ENCODE measurements around the gene ARRDC4.
A peak's percentile ranks its signal among the peaks of the same experiment; 100 is the strongest.
"Not testable (repeated sequence)": the region's sequence is repeated elsewhere in the genome, so short reads cannot be mapped to it uniquely, and the experiment has no call there.

Gene ARRDC4

DNA sequence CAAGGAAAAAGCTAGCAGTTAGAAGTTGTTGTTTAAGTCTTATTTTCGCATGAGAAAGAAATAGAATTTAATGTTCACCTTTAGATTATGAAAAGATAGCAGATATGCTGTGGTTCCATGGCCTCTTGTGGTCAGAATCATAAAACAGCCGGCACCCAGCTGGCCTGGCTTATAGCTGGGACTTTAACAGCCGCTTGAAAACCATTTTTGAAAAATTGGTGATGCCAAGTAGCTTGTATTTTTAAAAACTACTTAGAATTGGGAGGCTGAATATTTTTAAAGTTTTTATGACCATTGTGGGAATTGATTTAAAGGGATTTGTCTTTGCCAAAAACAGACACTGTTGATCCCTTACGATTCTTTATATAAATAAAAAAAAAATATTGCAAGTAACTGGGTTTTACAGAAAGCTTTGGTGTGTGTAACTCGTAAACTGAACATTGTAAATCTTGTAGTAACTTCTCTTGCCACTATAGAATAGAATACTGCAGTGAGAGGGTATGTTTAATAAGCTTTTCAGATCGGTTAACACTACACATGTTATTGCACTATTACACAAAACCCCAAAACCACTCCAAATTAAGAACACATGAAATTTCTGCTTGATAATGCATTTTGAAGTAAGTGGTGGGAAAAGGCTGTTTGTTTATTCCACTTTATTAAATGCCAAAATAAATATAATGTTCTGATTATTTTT, 6.6 kb downstream of the ARRDC4 start:
- DNase-seq, result no peak

DNA sequence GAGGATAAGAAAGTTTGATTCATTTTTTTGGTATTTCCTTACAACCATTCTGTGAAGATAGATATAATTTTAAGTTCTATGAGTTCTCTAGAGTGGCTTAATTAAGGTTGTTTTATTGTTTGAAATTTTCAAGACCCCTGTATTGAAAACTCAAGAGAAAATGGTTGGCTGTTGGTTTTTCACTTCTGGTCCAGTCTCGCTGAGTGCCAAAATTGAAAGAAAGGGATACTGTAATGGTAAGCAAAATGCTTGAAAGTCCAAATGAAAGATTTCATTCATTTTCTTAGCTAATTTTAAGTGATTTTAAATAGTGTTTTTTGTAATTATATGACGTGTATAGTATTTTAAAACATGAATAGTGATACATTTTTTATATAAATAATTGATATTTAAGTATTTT, 7.4 kb downstream of the ARRDC4 start:
- DNase-seq, result no peak

DNA sequence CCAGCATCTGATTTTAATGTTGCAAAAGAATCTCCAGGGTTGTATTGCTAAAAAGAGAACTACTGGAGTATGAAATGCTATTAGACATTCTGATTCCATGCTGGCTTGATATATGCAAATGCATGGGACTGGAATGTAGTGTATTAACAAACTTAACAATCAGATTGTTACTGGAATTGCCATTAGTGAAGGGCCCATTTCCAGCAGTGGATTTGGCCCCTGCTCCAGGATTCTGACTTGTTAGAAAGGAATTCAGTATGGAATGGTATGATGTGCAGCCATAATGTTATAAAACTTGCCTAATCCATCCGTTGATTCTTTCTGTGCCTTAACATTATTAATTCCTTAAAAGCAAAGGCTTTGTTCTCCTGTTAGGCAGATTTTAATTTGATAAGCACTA, 7.9 kb downstream of the ARRDC4 start:
- DNase-seq, result no peak

DNA sequence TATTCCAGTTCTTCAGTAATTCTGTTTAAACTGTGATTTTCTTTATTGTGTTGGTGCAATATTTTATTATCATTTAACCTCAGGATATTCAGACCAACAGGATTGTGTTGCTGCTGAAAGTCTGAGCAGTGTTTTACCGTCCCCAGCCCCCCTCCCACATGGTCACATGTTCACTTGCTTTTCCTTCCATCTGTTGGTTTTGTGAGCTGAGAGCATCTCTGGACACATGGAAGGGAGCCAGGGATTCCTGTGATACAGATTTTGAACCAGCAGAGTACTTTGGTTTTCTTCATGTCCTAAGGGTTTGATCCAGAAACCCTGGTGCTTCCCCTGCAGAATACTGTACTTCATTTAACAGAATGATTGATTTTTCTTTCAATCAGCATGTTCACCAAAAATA, 11.9 kb downstream of the ARRDC4 start:
- DNase-seq, result no peak

DNA sequence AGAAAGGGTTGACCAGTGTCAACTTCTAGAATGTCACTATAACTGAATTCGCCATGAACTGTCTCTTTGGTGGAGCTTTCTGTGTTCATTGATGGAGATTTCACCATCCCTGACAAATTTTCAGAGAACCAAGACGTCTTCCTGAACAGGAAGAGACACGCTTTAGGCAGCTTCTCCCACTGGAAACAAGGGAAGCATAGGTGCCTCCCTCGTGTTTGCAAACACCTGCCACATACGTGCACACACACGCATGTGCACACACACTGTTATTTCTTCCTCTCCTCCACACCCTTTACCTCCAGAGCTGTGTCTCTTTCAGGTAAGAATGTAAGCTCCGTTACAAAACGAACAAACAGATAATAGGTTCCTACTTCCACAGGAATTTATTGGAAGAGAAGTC, 15.6 kb downstream of the ARRDC4 start:
- DNase-seq, result no peak

DNA sequence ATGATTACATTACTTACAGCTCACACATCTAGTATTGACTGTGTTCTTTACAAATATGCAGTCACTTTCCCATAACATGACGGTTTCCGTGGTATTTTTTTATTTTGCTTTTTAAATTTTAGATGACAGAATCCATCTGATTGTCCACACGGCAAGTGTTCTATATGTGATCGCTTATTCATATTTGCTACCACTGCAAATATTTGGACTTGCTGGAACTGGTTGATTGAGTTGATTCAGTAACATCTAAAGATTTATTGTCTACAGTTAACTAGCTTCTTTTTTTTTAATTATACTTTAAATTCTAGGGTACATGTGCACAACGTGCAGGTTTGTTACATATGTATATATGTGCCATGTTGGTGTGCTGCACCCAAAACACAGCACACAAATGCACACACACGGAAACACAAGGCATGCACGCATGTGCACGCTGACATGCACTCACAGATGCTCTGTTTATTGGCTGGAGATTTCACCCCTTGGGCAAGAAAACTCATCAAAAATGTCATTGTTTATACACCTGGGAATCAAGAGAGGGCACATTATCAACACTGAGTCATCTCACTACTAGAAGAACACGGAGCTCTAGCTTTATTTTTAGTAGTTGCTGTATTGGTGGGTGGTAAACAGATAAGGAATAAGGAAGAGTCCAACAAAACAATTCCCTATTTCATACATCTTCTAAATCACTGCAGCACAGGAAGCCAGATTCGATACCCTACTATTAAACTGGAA, 16.4 kb downstream of the ARRDC4 start:
- DNase-seq, result no peak

DNA sequence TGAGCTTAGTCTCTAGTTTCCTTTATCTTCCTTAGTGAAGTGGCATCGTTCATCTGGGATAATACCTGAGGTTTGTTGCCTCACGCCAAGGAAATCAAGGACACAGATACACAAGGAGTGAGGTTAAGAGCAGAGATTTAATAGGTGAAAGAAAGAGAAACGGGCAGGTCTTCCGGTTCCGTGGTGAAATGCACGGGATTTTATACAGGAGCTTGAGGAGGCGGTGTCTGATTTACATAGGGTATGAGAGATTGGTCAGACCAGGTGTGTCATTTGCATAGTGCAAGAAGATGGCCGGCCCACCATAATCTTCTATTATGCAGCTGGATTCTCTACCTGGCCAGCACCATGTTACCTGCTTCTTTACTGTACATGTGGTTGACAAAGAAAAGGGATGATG, 17.2 kb downstream of the ARRDC4 start:
- no peak for DNase-seq

DNA sequence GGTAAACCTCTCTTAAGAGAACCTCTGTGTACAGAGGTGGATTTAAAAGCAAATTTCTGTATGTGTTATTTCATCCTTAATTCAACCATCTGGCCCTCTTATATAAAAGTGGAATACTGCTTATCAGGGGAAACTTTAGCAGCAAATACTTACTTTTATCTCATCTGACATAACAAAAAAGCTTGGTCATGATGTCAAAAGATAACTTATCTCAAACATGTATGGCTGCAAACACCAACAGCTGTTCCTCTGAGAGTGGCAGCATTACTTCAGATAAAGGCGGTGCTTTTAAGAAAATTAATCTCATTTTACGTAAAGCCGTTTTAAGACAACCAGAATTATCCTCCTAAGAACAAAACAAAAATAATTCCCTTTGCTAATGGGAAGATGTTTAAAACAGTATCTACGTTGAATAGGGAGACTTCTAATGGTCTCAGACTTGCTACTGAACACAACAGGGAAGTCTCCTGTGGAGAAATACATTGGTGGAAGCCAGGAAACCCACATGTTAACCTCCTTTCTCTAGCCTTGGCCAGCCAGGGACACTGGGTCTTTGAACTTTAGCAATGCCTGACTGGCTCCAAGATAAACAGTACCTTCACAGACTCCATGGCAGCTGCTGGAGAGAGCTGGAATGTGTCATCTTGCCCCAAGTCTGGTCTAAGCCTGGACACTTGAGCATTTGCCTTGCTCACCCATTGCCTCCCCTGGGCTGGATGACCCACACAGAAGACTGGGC, 18.1 kb downstream of the ARRDC4 start:
- no peak for DNase-seq

DNA sequence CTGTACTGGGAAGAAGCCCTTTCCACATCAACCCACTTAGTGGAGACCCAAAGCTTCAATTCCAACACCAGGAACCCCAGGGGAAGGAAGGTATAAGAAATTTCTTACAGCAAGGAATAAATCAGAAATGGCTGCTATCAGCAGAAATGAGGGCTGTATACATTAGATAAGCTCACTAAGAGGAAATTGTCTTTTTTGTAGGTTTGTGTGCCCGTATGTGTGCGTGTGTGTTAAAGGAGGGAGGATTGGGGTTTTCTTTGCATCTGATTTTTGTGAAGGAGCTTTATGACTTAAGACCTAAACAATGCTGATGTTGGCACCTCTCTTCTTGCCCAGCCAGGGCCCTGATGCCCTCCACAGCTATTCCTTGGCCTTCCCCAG, 18.6 kb downstream of the ARRDC4 start:
- no peak for DNase-seq

DNA sequence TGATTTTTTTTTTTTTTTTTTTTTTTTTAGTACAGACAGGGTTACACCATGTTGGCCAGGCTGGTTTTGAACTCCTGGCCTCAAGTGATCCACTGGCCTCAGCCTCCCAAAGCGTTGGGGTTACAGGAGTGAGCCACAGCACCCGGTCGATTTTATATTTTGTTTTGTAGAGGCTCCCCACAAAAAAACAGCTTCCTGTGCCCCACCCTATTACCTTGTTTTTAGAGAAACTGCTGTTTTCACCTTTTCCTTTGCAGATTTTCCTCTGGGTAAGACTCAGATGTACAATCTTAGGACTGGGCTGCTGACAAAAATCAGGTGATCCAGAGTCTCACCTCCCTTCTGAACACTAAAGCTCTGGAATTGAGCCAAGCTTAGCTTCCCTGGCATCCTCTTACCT, 20.6 kb downstream of the ARRDC4 start:
- no peak for DNase-seq

DNA sequence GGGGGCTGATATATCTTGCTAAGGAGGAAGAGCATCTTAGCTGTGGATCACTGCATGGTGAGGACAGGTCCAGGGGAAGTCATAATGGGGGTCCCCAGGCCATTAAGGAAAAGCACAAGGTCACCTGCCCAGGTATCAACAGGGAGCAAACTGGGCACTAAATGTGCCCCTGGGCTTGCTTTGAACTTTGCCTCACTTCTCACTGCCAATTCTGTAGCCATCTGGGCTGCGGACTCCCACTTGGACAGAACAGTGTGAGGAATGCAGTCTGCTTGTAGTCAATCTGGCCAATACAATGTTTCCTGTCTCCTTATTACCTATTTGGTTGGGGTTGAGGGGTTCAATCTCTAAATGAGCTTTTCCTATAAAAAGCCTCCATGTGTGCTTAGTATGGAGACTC, 21.3 kb downstream of the ARRDC4 start:
- no peak for DNase-seq

DNA sequence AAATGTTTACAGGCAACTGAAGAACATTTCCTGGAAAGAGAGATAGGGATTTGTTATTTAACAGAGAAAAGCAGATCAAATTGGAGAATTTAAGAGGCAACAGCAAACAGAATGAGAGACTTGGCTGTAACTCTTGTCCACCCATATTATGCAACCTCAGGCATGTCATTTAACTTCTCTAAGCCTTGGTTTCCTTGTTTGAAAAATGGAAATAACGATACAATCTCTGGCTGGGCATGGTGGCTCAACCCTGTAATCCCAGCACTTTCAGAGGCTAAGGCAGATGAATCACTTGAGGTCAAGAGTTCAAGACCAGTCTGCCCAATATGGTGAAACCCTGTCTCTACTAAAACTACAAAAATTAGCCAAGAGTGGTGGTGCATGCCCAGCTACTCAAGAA, 23.7 kb downstream of the ARRDC4 start:
- DNase-seq, result no peak

DNA sequence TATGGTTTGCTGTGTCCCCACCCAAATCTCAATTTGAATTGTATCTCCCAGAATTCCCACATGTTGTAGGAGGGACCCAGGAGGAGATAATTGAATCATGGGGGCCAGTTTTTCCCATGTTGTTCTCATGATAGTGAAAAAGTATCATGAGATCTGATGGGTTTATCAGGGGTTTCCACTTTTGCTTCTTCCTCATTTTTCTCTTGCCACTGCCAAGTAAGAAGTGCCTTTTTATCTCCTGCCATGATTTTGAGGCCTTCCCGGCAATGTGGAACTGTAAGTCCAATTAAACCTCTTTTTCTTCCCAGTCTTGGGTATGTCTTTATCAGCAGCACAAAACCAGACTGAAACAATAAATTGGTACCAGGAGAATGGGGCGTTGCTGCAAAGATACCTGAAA, 25.5 kb downstream of the ARRDC4 start:
- not testable (repeated sequence) for DNase-seq

DNA sequence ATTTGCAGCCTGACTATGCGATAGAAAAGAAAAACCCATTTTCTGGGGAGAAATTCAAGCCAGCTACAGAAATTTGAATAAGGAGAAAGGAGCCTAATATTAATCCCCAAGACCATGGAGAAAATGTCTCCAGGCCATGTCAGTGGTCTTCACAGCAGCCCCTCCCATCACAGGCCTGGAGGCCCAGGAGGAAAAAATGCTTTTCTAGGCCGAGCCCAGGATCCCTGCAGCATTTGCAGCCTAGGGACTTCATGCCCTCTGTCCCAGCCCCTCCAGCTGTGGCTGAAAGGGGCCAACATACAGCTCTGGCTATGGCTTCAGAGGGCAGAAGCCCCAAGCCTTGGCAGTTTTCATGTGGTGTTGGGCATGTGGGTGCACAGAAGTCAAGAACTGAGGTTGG, 26.3 kb downstream of the ARRDC4 start:
- no peak for DNase-seq

DNA sequence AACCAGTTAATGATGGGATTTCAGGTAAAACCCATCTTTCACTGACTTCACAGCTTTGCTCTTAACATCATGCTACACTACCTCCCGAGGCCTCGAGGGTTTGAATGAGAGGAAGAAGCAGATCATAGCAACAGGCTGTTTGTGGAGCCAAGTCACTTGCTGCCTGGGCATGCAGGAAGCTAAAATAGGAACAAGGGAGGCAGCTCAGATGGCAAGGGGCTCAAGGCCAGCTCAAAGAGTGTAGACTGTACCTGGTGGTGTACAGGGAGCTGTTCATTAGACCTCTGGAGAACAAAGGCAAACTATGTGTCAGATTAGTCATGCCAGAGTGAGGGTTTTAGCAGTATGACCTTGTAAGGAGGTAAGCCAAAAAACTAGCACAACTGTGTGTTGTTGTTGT, 28.8 kb downstream of the ARRDC4 start:
- no peak for DNase-seq

DNA sequence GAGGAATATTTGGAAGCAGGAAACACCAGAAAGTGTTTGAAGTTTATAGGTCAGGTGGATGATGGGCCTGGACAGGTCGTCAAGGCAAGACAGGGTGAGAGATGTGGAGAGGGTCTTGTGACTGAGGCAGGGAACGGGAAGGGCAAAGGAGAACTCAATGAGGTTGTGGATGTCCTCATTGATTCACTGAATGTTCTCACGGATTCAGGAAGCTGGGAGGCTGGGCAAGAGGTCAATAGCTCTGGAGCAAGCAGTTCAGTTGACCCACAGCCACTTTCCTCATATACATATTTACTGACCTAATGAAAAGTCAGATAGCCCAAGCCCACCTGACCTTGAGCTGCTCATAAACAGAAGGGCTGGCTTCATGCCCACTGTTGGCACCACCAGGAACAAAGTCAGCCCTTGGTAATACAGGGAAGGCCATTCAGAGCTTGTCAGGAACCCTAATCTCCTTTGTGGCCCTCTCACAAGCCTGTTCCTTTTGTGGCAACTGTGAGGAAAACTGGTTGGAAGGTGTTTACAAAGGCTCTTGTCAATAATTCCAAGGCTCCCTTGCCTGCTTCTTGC, 31.6 kb downstream of the ARRDC4 start:
- no peak for DNase-seq

DNA sequence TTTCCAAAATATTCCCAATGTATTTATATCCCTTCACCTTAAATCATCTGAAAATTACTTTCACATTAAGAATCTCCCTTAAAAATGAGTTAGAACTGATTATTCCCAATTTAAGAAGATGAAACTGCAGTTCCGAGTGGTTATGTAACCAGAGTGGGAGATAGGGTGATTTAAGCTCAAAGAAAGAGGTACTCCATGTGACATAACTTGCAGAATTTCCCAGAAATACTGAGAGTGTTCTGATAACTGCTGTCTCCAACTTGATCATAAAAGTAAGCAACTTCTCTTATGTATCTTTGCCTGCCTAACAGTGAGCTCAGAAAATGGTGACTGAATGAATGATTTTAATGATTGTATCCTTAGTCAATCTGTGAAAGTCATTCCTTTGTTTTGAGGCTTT, 32.3 kb downstream of the ARRDC4 start:
- no peak for DNase-seq

DNA sequence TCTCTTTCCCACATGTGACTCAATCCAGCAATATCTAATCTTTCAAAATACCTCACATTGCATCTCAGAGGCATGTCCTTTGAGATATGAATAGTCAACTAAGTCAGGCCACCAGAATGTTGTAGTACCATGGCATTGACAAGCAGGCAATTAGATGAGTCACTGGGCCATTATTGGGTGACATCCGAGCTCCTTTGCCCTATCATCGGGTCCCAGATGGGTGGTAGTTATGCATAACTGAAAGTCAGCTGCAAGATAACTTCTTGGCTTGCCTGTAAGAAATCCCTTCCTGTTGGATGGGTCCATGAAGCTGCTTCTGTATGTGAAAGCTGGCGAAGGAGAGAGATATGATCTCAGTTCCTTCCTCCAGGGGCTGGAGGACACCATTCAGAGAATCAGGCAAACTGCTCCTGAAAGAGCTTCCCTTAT, 32.8 kb downstream of the ARRDC4 start:
- no peak for DNase-seq

DNA sequence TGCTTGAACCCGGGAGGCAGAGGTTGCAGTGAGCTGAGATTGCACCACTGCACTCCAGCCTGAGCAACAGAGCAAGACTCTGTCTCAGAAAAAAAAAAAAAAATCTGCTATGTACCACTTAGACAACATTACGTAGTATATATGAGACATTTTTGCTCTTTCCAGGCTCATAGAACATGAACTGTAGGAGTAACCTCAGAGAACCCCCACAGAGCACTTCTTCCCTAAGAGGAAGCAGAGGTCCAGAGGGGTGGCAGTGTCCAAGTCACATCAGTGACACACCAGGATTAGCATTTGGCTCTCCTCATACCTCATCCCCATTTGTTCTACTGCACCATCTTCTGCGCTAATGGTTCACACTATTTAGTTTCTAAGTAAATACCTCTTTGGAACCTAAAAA, 33.7 kb downstream of the ARRDC4 start:
- no peak for DNase-seq

DNA sequence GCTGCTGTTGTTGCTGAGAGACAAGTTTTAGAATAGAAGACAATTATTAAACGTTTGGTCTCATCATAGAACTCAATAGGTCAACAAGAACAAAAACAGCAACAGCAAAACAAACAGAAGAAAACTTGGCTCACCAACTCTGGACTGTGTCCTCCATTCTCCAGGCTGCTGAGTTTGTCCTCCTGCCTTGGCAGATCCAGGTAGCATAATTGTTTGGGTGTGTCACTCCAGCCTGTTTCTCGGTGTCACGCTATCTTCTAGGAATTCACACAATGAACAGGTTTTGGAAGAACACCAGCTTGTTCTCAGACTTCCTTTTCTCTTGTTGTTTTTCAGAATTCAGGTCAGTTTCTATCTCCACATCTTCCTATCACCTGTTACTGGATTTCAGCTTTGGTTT, 34.7 kb downstream of the ARRDC4 start:
- no peak for DNase-seq

DNA sequence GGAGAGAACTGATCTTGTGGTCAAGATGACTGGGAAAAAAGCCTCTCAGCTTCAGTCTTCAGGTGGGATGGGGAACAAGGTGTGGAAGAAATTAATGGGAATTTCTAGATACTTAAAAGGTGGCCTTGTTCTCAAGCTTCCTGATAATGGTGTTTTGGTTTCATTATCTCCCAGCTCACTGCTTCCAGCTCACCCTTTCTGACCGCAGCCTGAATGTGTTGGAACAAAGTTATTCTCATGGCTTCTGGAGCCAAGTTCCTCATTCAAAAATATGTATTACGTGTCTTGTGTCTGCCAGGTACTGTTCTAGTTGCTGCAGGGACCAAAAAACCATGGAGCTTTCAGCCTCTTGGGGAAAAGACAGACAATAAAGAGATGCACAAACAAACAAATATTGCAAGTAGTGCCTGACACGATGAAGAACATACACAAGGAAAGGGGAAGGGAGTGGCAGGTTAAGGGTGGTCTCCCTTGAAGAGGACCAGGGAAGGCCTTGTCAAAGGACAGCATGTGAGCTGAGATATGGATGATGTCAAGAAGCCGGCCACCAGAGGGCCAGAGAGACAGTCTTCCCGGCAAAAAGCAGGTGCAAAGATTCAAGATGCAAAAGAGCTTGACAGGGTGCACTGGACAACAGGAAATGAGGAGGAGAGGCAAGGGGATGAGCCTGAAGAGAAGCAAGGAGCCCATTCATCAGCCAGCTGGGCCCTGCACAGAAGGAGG, 35.5 kb downstream of the ARRDC4 start:
- DNase-seq, result peak in 1 of 2 experiments; percentile 20

DNA sequence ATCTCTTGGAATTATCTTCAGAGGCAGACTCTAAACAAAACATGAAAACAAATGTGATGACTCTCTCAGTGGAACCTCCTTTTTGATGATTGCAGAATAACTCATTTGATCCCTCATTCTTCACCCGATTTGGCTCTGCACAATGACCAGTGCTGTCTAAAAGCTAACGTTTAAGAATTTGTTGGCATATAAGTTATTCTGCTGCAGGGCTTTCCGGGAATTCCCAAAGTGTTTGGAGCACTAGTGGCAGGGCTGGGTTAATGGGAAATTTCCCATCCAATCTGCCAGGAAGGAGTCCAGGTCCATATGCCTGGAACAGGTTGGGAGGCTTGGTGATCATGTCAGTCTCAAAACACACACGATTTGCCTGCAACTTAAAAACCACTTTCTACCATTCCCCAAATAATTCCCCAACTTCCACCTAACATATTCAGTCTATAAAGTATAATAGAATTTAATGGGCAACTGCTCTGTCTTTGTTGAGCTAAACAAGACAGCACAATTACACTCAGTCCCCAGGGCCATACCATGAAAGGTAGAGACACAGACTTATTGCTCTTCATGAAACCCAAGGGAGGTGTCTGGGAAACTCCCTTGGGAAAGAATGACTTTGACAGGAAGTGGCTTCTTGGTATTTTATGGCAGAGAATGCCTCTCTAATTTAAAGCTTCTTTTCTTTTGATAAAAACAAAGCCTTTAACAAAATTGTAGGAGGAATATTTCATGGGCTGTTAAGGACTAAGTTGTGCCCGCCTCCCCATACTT, 38.0 kb downstream of the ARRDC4 start:
- DNase-seq, result no peak

Data from activated T-cell treated with anti-CD3 and anti-CD28 coated beads, Interleukin-2, amount 50 U/mL, for 48 hours (primary cell).